CMK (cell line): Measurements from ENCODE around the gene TMEM178B.

Experiments
- DNase-seq: peaks from one replicate; pipeline ENCODE4 v3.0.0-alpha.2; 2010; ENCODE audit warnings: low read depth

The TMEM178B gene

DNA sequence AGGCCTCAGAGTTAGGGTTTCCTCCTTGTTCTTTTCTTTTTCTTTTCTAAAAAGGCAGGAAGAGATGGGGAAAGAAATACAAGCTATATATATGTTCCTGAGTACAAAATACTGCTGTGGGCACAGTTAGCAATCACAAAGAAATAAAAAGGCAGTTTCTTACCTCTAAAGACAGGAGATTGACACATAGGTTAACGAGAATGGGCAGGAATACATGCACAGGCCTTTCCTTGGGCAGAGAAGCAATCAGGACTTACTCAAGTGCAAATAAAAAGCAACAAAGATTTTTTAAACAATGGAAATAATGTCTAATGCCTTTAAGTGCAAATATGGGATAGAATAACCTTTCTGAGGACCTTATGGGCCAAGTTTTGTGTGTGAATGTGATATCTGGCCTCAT, 357.8 kb downstream of the TMEM178B start:
- no peak for DNase-seq

- DNase-seq, result no peak
Observed at GRCh38 chr7:141433698-141434097, 359.8 kb downstream of the TMEM178B start.

- DNase-seq, result no peak
Observed at GRCh38 chr7:141436139-141436538, 362.3 kb downstream of the TMEM178B start.

DNA sequence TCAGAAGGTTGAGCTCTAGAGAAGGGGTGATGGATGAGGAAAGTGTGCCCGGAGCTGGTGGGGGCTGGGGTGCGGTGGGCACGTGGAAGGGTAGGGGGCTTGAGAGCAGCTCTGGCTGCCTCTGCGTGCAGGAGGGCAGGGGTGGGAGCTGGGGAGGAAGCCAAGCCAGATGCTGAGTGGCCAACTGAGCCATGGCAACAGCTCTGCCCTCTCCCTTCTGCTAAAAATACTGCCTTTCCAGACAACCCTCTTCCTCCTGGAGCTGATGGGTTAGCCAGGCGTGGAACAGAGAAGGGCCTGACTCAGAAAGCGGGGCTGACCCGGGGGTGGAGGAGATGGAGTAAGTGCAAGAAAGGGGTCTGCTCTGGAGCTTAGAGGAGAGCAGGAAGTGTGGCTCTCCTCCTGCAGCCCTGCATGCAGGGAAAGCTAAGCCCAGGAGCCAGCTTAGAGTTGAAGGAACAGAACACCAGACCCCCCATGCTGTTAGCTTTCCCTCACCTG, 362.8 kb downstream of the TMEM178B start:
- no peak for DNase-seq

DNA sequence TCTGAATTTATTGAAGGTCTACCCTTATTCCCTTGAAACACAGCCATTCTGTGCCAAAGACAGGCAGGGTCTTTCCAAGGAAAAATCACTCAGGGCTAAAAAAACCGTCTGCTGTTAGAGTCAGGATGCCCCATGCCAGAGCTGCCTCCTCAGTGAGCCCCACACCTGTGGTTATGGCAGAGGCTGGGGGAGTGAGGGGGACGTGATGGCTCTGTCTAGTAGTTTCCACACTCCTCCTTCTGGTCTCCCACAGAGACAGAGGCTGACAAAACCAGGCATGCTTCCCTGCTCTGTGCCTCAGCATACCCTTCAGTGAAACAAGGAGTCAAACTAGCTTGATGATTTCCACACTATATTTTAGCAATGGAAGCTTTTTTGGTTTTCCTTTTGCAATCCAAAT, 365.3 kb downstream of the TMEM178B start:
- DNase-seq, result no peak

- DNase-seq, result no peak
Observed at GRCh38 chr7:141439776-141440175, 365.9 kb downstream of the TMEM178B start.

DNA sequence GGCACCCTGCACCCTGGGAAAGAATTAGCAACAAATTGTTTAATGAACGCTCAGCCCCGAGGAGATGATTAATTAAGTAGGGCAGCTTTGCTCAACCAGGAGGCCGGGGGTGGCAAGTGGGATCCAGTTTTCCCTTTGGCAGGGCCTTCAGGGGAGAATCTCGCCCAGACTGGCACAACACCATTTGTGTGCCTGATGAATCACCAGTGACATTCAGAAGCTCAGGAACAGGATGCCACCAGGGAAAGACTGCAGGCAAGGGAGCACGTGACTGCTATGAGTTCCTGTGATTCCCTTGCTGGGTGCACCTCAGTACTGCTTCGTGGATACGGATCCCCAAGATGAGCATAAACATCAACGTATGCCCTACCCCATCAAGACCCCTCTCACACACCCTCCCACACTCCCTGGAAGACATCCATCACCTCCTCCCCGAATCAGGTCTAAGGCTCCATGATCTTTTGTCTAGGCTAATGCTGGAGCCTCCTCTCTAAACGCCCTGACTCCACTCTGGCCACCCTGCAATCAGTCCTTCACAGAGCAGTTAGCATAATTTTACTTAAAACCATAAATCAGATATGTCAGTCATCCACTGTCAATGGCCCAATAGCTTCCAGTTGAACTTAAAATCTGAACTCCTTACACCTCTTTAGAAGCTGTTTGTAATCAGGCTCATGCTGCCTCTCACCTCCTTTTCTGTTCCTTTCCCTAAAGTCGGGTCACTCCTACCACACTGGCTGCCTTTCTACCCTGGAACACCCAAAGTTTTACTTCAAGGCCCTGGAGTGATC, 368.2 kb downstream of the TMEM178B start:
- no peak for DNase-seq

GRCh38 chr7:141442781-141443180, 368.9 kb downstream of the TMEM178B start:
- no peak for DNase-seq

DNA sequence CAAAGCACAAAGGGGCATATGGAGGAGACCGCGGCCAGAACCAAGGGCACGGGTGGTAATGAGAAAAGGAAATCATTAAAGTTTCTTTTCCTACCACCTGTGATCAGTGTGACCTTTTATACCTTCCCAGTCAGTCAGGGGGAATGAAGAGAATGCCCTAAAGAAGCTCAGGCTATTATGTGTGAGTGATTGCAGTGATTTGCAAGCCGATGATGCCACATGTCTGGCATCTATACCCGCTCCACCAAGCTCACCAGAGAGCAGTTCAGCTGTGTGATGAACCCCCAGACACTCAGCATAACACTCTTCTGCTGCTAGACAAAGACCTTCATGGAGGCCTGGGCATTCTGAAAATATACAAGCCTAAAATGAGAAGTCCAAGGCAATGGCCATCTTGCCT, 371.1 kb downstream of the TMEM178B start:
- DNase-seq, result no peak

DNA sequence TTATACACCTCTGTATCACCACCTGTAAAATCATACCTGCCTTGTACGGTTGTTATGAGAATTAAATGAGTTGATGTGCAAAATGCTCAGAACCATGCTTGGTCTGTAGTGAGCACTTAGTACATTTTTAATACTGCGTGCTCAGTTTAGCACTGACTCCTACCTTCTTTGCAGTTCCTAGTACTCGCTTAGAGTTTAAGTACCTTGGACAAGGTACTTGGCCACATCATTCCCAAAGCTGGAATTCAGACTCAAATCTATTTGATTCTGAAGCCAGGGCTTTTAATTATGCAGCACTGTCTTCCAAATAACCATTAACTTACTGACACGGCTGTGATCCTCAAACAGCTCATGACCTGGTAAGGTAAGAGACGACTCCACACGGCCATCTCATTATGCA, 377.4 kb downstream of the TMEM178B start:
- DNase-seq, result no peak

GRCh38 chr7:141452911-141453310, 379.0 kb downstream of the TMEM178B start:
- no peak for DNase-seq

DNA sequence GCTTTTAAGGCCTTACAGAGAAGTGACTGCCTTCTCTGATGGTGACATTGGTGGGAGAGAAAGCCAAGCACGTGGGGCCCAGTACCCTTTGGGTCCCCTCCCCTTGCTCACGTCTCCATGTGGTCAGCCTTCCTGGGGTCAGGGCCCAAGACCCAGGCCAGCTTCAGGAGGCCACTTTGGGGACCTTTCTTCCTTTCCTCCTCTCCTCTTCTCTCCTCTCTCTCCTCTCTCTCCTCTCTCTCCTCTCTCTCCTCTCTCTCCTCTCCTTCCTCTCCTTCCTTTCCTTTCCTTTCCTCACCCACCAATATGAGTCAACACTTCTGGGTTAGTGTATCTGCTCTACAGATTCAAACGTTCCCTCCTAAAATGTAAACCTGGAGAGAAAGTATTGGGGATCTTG, 380.5 kb downstream of the TMEM178B start:
- DNase-seq, result no peak

- DNase-seq, result no peak
Observed at GRCh38 chr7:141455723-141456122, 381.9 kb downstream of the TMEM178B start.

DNA sequence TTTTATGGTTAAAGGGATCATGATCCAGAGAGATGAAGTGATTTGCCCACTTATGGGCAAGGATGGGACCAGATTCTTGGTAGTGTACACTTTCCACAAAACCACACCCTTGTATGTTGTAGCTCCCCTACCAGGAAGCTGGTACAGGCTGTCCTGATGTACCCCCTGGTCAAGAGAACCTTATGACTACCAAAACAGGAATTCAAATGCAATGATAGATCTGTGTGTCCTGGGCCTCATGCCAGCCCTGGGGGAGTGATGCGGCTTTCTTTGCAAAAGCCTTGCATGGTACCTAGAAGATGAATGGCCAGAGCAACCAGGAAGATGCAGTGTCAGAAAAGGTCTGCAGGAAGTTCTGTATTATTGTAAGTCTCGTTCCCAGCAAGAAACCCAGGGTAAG, 382.4 kb downstream of the TMEM178B start:
- no peak for DNase-seq

DNA sequence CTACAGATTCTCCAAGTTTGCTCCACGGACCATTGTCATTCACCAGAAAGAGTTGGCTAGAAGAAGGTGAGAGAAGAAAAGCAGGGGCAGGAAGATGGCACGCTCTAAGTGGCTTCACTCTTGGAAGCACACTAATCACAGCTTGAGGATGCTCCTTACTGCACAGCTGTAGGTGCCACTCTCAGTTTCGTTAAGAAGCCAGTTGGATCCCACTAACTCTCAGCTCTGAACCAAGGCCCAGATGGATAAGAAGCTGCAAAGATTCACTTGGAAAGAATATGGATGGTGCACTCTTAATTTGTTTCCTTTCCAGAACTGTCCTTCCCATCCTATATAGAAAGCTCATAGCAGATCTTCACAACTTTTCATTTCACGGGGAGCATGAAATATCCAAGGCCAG, 382.8 kb downstream of the TMEM178B start:
- DNase-seq, result no peak

GRCh38 chr7:141460781-141461715, 387.2 kb downstream of the TMEM178B start:
- no peak for DNase-seq

DNA sequence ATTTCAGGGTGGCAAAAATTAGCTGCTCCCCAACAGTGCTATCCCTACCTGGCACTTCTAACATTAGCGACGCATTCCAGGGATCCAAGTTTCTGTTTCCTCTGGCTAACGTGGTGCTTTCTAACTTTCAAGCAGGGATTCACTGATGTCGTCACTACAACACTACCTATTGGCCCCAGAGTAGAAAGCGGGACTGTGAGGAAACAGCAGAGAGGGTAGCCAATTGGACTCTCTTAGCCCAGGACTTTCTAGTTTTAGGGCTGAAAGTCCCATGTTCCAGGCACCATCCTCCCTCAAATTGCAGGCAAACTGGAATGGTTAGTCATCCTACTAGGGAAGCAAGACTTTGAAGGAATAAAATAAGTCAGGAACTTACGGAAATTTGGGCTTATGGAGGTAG, 388.1 kb downstream of the TMEM178B start:
- no peak for DNase-seq

- DNase-seq, result no peak
Observed at GRCh38 chr7:141462958-141463357, 389.1 kb downstream of the TMEM178B start.

- no peak for DNase-seq
Observed at GRCh38 chr7:141463986-141464385, 390.1 kb downstream of the TMEM178B start.

DNA sequence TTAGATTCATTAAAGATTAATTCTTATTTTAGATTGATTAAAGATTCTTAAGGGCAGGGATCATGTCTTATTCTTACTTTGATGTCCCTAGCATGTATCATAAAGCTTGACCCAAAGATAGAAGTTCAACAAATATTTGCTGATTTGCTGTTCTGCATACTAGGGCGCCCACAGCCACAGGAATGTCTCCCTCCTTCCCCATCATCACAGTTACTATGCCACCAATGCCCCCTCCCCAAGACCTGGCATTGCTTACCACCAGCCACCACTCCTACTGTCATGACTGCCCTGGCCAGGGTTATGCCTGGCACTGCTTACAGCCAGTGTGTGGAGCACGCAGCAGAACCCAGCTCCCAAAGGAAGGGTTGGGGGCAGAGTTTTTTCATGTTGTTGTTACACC, 390.7 kb downstream of the TMEM178B start:
- no peak for DNase-seq

DNA sequence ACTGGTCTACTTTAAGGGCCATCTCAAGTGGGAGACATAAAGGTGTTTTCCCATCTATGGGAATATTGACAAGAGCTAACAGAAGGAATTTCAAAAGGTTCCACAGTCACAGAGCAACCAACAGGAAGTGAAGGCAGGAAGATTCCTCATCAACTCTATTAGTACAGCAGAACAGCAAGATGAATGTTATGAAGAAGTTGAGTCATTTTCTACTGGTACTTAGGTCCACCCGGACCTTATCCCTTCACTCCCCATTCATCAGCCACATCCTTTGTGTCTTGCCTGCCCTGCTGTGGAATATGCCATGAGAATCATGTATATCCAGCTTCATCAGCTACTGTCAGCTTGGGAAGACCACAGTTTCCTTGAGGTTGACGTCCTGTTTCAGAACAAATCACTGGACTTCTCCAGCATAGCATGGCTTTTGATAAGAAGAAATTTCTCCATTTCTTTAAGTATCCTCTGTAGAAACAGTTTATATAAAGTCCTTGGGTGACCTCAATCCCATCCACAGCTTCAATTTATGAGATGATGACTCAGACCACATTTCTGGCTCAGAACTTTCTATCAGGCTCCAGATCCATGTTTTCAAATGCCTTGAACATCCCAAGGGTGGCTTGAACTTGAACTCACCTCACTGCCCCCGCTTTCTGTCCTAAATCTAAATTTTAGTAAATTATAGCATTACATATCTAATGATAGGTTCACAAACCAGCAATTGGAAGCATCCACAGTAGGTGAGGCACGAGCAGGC, 392.5 kb downstream of the TMEM178B start:
- DNase-seq, result no peak

DNA sequence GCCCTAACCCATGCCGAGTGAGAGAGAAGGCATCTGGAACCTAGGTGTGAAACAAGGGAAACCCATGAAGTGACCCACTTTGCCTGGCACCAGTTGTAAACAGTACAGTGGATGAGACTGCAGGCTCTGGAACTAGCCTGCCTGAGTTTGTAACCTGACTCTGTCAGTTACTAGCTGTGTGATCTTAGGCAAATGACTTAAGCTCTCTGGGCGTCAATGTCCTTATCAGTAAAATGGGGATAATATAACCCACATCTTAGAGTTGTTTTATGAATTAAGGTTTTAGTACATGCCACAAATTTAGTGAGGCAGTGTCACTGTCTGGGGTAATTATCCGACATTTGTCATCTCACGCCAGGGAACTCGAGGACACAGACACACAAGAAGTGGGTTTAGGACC, 394.5 kb downstream of the TMEM178B start:
- DNase-seq, result no peak
